Suppressor macrophage treated with lipopolysaccharide for 1 hour (primary cell): Measurements from ENCODE around the gene C17orf67.

ENCODE experiments used
- DNase-seq, 3 donors: peaks; one replicate each; pipeline ENCODE4 v3.0.0-alpha.2; 2020 to 2022

Gene C17orf67

DNA sequence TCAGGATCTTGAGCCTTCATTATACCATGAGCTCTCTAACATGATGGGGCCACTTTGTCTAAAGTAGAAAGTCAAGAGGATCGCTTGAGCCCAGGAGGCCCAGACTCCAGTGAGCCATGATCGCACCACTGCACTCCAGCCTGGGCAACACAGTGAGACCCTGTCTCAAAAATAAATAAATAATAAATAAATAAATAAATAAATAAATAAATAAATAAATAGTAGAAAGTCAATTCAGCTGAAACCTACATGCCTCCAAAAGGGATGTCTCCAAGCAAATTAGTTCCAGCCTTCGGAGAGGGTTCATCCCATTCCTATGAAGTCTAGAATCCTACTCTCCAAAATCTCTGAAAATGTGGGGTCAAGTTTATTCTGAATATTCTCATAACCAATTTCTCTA lies 26.0 kb downstream of the C17orf67 start:
- no peak for DNase-seq

GRCh38 chr17:56806949-56807348 lies 26.8 kb downstream of the C17orf67 start:
- no peak for DNase-seq

DNA sequence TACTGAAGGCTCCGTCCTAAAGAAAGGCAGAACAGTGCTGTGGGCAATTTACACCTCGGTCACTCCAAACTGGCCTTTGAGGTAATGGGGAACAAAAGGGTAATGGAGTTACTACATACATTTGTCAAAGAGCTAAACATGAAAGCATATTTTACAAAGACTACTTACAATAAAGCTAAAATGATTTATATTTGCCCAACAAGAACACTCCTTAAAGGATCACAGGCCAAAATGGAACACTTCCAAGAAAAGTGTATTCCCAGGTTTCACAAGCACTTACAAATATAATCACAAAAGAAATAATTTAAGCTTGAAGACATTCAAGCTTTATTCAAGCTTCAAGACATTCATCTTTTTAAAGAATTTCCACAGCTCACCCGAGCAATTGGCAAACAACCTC lies 29.3 kb downstream of the C17orf67 start:
- DNase-seq: no peak

GRCh38 chr17:56803071-56803470 lies 30.6 kb downstream of the C17orf67 start:
- no peak for DNase-seq

DNA sequence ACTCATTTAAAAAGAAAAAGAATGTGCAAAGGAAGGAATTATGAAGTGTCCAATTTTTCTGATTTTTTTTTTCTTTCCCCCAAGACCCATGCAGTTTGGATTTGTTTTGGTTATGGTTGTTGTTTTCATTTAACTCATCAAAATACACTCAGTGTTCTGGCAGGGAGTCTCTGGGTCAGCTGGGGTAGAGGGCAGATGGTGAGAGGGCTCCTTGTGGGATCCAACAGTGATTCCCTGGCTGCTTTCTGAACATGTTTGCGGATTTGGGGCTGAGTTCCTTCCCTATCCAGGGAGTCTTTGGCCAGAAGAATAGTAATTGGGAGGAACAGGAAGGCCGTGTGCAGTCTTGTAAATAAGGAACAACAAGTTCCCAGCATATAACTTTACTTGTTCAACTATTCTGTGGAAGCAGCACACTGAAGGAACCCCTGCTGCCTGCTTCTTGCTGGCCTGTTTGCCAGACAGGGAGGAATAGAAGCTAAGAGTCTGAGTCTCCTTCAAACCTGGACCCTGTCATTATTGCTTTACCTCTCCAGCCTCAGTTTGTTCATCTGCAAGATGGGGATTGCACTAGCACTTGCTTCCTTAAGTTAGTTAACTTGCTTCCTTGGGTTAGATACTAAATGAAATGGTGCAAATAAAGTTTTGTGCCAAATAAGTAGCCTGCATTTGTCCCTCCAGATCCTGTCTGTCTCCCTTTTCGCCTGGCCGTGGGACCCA lies 32.1 kb downstream of the C17orf67 start:
- no peak for DNase-seq

GRCh38 chr17:56798916-56799315 lies 34.8 kb downstream of the C17orf67 start:
- no peak for DNase-seq

DNA sequence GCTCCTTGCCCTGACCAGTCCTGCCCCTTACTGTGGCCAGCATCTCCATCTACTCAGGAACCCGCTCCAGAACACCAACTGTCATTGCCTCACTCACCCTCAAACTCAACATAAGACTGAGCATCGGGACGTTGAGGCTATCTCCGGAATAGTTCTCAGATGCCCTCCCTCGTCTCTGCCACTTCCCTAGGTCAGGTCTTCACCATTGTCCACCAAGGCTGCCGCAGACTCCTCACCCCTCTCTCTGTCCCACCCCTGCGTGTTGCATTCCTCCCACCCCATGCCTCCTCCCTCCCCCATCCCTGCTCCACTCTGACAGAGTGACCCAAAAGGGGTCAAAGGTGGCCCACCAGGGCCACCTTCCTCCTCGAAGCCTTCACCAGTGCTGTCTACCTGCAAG lies 37.2 kb downstream of the C17orf67 start:
- no peak for DNase-seq

DNA sequence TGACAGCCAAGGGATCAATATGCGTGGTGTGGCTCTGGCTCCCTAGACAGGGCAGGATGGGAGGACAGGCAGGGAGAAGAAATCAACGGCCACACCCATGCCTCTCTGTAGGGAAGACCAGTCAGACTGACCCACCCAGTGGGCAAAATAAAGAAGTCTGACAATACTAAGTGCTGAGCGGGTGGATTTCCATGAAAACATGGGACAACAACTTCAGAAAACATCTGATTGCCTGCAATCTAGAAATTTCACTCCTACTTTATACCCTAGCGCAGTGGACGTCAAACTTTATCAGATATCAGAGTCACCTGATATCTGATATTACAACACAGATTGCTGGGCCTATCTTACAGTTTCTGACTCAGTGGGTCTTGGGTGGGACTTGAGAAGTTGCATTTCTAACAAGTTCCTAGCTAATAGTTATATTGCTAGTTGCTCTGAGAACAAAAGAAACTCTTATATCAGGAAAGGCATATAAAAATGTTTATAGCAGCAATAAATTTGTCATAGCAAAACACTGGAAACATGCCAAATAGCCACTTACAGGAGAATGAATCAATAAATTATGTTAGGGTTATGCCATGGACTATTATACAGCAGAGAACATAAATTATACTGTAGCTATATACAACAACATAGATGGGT lies 38.4 kb downstream of the C17orf67 start:
- DNase-seq: no peak

- peak; percentile 51 to 75 (median 68) for DNase-seq
Observed at GRCh38 chr17:56793957-56794356, 39.8 kb downstream of the C17orf67 start.

GRCh38 chr17:56793531-56793930 lies 40.2 kb downstream of the C17orf67 start:
- no peak for DNase-seq

- no peak for DNase-seq
Observed at GRCh38 chr17:56792267-56792666, 41.5 kb downstream of the C17orf67 start.

GRCh38 chr17:56786989-56787482 lies 46.7 kb downstream of the C17orf67 start:
- DNase-seq: peak; percentile 88 to 98 (median 97)

DNA sequence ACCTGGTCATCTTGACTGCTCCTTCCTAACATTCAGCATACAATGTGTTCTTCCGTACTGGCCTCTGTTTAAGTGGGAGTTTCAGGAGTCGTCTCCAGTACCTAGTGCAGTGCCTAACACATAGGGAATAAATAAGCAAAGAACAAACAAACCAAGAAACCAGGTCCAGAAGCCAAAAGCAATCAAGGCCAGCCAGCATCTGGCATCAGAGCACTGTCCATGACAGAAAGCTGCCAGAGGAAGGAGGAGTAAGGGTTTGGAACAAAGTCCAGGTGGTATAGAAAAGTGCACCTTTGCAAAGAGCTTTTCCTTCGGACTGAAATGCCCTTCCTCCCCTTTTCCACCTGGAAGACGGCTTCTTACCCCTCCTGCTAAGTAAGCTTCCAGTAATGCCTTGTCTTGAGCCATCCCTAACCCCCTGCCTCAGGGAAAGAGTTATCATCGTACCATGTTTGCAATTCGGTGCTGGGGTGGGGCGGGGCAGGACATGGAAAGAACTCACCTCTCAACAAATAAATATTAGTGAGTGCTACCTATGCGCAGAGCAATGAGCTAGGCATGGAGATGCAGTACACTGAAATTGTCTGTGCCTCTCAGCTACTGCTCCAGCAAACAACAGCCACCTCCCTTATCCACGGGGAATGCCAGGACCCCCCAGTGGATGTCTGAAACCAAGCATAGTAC lies 47.6 kb downstream of the C17orf67 start:
- no peak for DNase-seq

DNA sequence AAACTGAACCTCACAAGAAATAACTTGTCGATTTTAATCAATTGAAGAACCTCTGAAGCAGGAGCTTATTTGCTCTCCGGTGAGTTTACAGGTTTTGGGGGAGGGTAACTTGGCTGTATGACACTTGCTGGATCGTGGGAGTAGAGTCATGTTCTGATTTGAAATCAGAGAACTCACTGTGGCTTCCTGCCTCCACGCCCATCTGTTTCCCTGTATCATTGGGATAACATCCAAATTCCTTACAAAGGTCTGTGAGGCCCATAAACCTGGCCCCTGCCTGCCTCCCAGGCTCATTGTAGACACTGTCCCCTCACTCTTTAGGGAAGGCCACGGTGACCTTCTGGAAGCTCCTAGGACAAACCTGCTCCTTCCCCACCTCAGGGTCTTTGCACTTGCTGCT lies 48.3 kb downstream of the C17orf67 start:
- no peak for DNase-seq

GRCh38 chr17:56782338-56782737 lies 51.4 kb downstream of the C17orf67 start:
- no peak for DNase-seq

GRCh38 chr17:56781906-56782305 lies 51.8 kb downstream of the C17orf67 start:
- DNase-seq: no peak

DNA sequence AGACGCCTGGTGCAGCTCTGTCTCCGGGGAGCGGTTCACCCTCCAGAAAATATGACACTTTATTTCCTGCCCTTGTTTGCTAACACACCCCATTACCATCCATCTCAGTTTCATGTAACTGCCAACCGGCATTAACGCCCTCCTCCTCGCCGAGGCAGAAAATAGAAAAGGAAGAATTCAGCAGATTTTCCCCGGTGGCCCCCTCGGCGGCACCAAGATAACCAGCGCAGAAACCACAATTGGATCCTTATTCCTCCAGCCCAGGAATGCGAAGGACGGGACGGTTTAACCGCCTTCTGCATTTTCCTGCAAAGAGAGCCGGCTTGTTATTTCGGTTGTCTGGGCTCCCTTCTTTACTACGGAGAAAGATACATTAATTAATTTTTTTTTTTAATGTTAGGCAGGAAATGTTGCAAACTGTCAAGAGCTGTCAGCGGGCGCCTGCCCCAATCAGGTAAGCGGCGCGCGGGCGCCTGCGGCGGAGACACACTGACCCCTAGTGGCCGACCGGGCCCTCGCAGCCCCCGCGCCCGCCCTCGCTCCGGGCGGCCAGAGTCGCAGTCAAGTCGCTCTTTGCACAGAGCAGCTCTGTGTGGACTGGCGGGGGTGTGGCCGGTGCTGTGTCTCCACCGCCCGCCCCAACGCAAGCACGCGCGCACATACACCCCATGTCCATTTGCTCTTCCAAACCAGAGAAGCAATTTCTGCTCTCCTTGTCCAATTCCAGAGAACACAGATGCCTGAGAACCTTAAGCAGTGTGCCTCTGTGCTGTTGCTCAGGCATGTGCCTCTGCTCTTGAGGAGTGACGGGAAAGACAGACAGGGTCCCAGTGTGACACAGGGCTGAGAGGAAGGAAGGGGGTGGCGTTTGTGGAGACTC lies 53.6 kb downstream of the C17orf67 start:
- peak; percentile 77 to 90 (median 85) for DNase-seq

DNA sequence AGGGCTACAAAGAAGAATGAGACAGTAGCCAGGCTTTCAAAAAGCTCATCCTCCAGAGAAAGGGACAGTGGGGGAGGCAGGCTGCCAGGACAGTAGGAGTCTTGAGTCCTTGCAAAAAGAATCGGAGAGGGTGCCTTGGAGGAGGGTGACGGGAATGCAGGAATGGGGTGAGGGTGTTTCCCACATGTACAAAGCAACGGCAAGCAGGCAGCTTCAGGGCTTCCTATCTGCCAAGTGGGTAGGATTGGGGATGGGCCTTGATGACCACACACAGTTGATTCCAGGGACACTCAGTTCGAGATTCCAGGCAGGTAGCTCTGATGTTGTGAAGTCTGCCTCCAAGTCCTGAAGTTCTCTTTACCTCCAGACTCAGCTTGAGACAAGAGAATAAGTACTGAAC lies 54.4 kb downstream of the C17orf67 start:
- DNase-seq: no peak

DNA sequence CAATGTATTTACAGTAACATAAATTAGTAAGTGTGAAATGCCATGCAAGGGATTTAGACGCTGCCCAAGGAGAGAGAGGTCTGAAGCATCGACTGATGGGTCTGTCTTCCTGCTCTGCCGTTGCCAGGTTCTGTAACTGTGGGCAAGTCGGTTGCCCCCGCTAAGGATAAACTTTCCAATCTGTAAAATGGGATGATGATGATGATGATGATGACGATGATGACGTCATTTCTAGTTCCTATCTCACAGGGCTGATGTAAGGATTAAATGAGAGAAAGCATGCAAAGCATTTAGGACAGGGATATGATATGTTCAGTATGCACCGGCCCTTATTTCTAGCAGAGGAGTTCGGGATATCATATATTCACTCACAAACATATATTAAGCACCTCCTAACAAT lies 54.8 kb downstream of the C17orf67 start:
- DNase-seq: no peak

GRCh38 chr17:56777859-56778258 lies 55.9 kb downstream of the C17orf67 start:
- peak; percentile 63 to 79 (median 71) for DNase-seq

DNA sequence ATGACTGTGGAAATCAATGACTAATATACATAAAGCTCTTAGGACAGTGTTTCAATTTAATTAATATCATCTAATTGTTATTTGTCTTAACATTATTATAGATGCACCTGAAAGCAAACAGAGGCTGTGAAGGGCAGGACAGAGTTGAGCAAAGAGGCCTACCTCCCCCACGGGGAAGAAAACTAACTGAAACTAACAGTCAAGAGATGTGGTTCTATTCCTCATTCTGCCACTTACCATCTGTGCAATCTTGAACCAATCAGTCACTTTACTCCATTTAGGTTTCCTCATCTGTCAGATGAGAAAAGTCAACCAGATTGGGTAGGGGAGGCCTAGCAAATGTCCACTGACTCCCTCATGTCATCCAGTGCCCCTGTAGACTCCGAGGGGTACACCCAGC lies 59.1 kb downstream of the C17orf67 start:
- no peak for DNase-seq

DNA sequence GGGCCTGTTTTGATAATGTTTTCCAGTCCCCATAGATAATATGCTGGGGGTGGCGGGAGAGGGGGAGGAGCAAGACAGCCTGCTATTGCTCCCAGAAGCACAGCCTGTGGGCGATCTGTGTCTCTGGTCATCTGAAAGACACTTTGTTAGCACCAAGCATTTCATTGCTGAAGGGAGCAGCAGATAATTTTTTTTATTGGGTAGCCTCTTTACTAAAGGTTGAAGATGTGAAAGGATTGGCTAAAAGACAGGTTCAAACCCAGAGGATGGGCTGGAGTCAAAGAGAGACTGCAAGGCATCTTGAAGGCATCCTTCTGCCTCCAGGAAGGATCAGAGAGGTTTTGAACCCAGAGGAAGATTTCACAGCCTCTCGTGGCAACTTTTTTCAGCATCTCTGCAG lies 60.6 kb downstream of the C17orf67 start:
- no peak for DNase-seq

- no peak for DNase-seq
Observed at GRCh38 chr17:56772442-56772841, 61.3 kb downstream of the C17orf67 start.
